Heart left ventricle (tissue), 16 donors: ENCODE results near the gene CCDC77. TPM values are rescaled to one million over a fixed set of nuclear protein-coding genes. Genes with fewer than 3 reads are reported as not detected.

Source experiments
- ATAC-seq, 4 donors: fragments of 200-7000 bp; cut with Tn5 transposase; one replicate each; pipeline ENCODE4 v1.9.1; 2020 to 2022; ENCODE audit warnings: moderate library complexity in 4 of 4, mild to moderate bottlenecking in 3 of 4, moderate number of reproducible peaks in 1 of 4
- DNase-seq, 5 donors: peaks; one replicate each; pipeline ENCODE4 v3.0.0-alpha.2; 2020
- H3K27ac ChIP-seq, 12 donors: fragments of 200-600 bp; sonication (generic) in 4 of 12; one replicate each; pipeline versions ENCODE4 v1.5.0 to v1.8.0; 2016 to 2022; ENCODE audit warnings: mild to moderate bottlenecking in 2 of 12
- H3K27me3 ChIP-seq, 9 donors: fragments of 200-600 bp; sonication (generic) in 2 of 9; one replicate each; pipeline versions ENCODE4 v1.5.1 to v1.8.0; 2016 to 2022; ENCODE audit warnings: mild to moderate bottlenecking in 3 of 9
- H3K36me3 ChIP-seq, 9 donors: fragments of 200-600 bp; sonication (generic) in 2 of 9; one replicate each; pipeline versions ENCODE4 v1.5.0 to v1.8.0; 2018 to 2022; ENCODE audit warnings: mild to moderate bottlenecking in 2 of 9
- H3K4me1 ChIP-seq, 12 donors: fragments of 200-600 bp; sonication (generic) in 4 of 12; one replicate each; pipeline versions ENCODE4 v1.5.0 to v1.8.0; 2016 to 2022; ENCODE audit warnings: mild to moderate bottlenecking in 3 of 12
- H3K4me3 ChIP-seq, 12 donors: fragments of 200-600 bp; sonication (generic) in 4 of 12; one replicate each; pipeline versions ENCODE4 v1.5.0 to v1.8.0; 2017 to 2022; ENCODE audit warnings: mild to moderate bottlenecking in 9 of 12, moderate library complexity in 4 of 12
- H3K9me3 ChIP-seq, 12 donors: fragments of 200-600 bp; sonication (generic) in 4 of 12; one replicate each; pipeline versions ENCODE4 v1.5.0 to v1.8.0; 2016 to 2022; ENCODE audit warnings: mild to moderate bottlenecking in 1 of 12
- CTCF ChIP-seq, 12 donors: fragments of 200-600 bp; sonication (generic) in 4 of 12; IDR thresholded peaks; one replicate each; pipeline versions ENCODE4 v1.5.0 to v1.8.0; 2018 to 2022; ENCODE audit warnings: antibody characterized with exemption in 12 of 12, mild to moderate bottlenecking in 5 of 12
- POLR2A ChIP-seq, 2 donors: fragments of 450-650 bp; IDR thresholded peaks; one replicate each; pipeline ENCODE4 v1.6.1; 2017; ENCODE audit warnings: antibody characterized with exemption in 2 of 2, mild to moderate bottlenecking in 2 of 2, moderate library complexity in 2 of 2
- WGBS, 4 donors: extraction: QIAGEN DNeasy Blood & Tissue Kit in 2 of 4; methylation state at CpG; one replicate each; pipeline versions ENCODE4 v1.1.5 to v1.1.7; 2013 to 2018; 5-methylcytosine and 5-hydroxymethylcytosine counted together
- intact Hi-C, 10 donors: fragments of 100-400 bp; cut with DNase I; formaldehyde crosslinking; loops; one replicate each; pipeline versions ENCODE4 v1.11.1 to v1.14.2; 2022
- long read RNA-seq, 3 donors: library from polyadenylated mRNA; unstranded; transcript quantifications; one replicate each; pipeline ENCODE4 v2.0.0, GENCODE V29; 2020 to 2021
- polyA plus RNA-seq, 2 donors: library from polyadenylated mRNA; stranded (reverse); fragments of 200-250 nt; gene quantifications; one replicate each; pipeline ENCODE4 v1.2.3, GENCODE V29; 2013
- total RNA-seq, 9 donors: library from RNA; depleted of rRNA in 2 of 9; stranded (reverse); fragments of >200 nt in 2 of 9; fragmentation: NEBNext Ultra II Directional in 3 of 9; extraction: Animal tissue kit (Norgen Biotek cat#: 25700) in 3 of 9; gene quantifications; one replicate each; pipeline versions ENCODE4 v1.1.0 to v1.2.4, GENCODE V29; 2016 to 2023
- donor health status: ischemic (EF 13 %, LVEDD 7.1; RV severe dilation, severe dysfunction).
- donor health status: healthy with polysubstance abuse.
- donor health status: DM: no; HTN: yes; CAD: no.
- donor health status: DM: no; HTN: no; CAD: no.
- donor health status: ischemic (EF 25% LVEDD 6.9; RV normal size, moderate dysfunction).
- donor health status: ischemic (EF 25% LVEDD 5.7; RV mildly dilated, moderate dysfunction).
- donor health status: healthy.
- donor health status: DM: yes; HTN: yes; CAD: no.
- donor health status: ischemic (EF 35%, LVEDD 5.7; RV mildly dilated, moderate dysfunction).
- donor health status: nonischemic (EF 11% LVEDD 7.7; RV severe dilation, severe dysfunction).
- donor health status: DM: yes; HTN: yes; CAD: no.
- donor health status: PGD.
- donor health status: ischemic (EF 29% LVEDD 5.4; RV normal size, mild dysfunction).
- donor health status: nonischemic (EF 23%, LVEDD 6.1; RV moderate dilation, normal function).

The CCDC77 gene
- 1 to 10 TPM; 1.3 to 4.6 (median 2.6) TPM for total RNA-seq
- 1 to 10 TPM; 2.9 to 3.0 TPM for polyA plus RNA-seq
- long read RNA-seq, donor 1, partial matches to known transcripts: 0 of 2 reads
- long read RNA-seq, donor 1, other reads (novel, unspliced or antisense): 0 of 2 reads
- long read RNA-seq, donor 2, partial matches to known transcripts: 0 of 10 reads
- long read RNA-seq, donor 2, other reads (novel, unspliced or antisense): 4 of 10 reads
- long read RNA-seq, donor 3, partial matches to known transcripts: 0 of 1 reads
- long read RNA-seq, donor 3, other reads (novel, unspliced or antisense): 0 of 1 reads

GRCh38 chr12:401235-402028 lies at the start of gene CCDC77:
CCDC77 (plus strand) TSS chr12:401644; CDS start chr12:409384, 7,740 bp downstream.
- peak within 1 kb of the TSS; percentile 59 to 83 (median 70) for H3K4me3 ChIP-seq
- 0 to 1% (median 0%) methylated on average over 40 to 45 of the region's 45 CpGs for WGBS, 4 donors
- H3K27me3 ChIP-seq: no peaks in the 10 kb centered on the region
- DNase-seq (peak; percentile 90 to 93 (median 91)), ATAC-seq (peak; percentile 99 to 100 (median 100))
- intact Hi-C loops: no loop called here
- H3K9me3 ChIP-seq: no peaks in the 10 kb centered on the region
- peak within 1 kb of the TSS in 11 of 12 donors; percentile 11 to 82 (median 67) for H3K27ac ChIP-seq
- peaks cover 0 to 3% (median 0%) of the 10 kb centered on the region in 9 donors for H3K36me3 ChIP-seq
- H3K4me1 ChIP-seq: peaks cover 0 to 17% (median 8%) of the 10 kb centered on the region in 12 donors
- TF ChIP-seq POLR2A (IDR thresholded peaks at IDR 0.05) (peak in 1 of 2 donors; percentile 39), CTCF (IDR thresholded peaks at IDR 0.05) (peak in 7 of 12 donors; percentile 8 to 62 (median 42))

- Histone ChIP-seq H3K4me3 (no peak overlapping the region), H3K27me3 (no peaks in the 10 kb centered on the region), H3K27ac (no peak overlapping the region), H3K4me1 (peaks cover 0 to 7% (median 0%) of the 10 kb centered on the region in 12 donors), H3K9me3 (peaks cover 0 to 16% (median 0%) of the 10 kb centered on the region in 12 donors), H3K36me3 (peaks cover 3 to 98% (median 96%) of the 10 kb centered on the region in 9 donors)
- intact Hi-C loops: no loop called here
- TF ChIP-seq POLR2A (IDR thresholded peaks at IDR 0.05) (no peak), CTCF (IDR thresholded peaks at IDR 0.05) (no peak)
- no peak for ATAC-seq
- 83 to 87% (median 87%) methylated on average over 7 of the region's 7 CpGs for whole genome bisulfite sequencing, 4 donors
- no peak for DNase-seq
Measured at GRCh38 chr12:356276-356988, 45.0 kb upstream of the CCDC77 start.

GRCh38 chr12:359091-359490 lies 42.4 kb upstream of the CCDC77 start:
- no peak for ATAC-seq
- Histone ChIP-seq H3K27me3 (no peaks in the 10 kb centered on the region), H3K9me3 (peaks cover 0 to 15% (median 0%) of the 10 kb centered on the region in 12 donors), H3K4me1 (no peaks in the 10 kb centered on the region), H3K4me3 (no peak overlapping the region), H3K27ac (no peak overlapping the region), H3K36me3 (peaks cover 3 to 98% (median 96%) of the 10 kb centered on the region in 9 donors)
- no peak for DNase-seq
- WGBS, 4 donors: 97 to 100% (median 99%) methylated on average over 1 of the region's 1 CpG
- no peak for TF ChIP-seq CTCF (IDR thresholded peaks at IDR 0.05)
- TF ChIP-seq POLR2A (IDR thresholded peaks at IDR 0.05): no peak
- intact Hi-C loops: no loop called here
